ENCODE measurements around the gene LIMK2.

GRCh38 chr22:31223786-31224191 is 11.7 kb downstream of the LIMK2 start:
- no peak for TF ChIP-seq CTCF (IDR thresholded peaks at IDR 0.05)
- no peak for TF ChIP-seq POLR2A (IDR thresholded peaks at IDR 0.05)

Measured in body of pancreas (tissue), 4 donors.